Measurements from ENCODE around the gene PDE10A.

PDE10A gene

GRCh38 chr6:165677091-165677490 is 14.1 kb upstream of the PDE10A start:
- DNase-seq, result no peak

DNA sequence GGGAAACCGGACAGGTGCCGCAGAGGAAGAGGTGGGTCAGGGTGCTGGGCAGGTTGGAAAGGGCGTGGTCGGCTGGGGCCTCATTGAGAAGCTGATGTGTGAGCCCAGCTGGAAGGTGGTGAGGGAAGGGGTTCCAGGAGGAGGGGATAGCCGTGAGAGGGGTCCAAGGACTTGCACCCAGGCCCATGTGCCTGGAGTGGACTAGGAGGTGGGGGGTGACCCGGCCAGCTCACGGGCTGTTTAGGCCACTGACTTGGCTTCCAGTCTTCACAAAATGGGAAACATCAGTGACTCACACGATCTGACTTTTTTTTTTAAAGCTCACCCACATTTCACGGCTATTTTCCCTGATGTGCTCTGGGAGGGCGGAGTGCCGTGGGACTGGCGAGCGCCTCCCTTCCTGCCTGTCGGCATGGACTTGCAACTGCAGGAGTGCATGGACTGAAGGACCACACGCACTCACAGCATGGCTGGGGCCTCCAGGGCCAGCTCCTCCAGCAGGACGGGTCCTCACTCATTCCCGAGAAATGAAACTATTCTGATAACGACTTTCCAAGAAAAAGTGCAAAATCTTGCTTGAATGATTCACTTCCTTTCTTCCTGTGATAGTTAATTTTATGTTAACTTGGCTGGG is 13.5 kb upstream of the PDE10A start:
- peak; percentile 37 for DNase-seq

- no peak for DNase-seq
These were observed 12.1 kb upstream of the PDE10A start for GRCh38 chr6:165675120-165675519.

- no peak for DNase-seq
These were observed 11.4 kb upstream of the PDE10A start for GRCh38 chr6:165674155-165675029.

- DNase-seq, result no peak
These were observed 8.3 kb upstream of the PDE10A start for GRCh38 chr6:165671222-165671768.

DNA sequence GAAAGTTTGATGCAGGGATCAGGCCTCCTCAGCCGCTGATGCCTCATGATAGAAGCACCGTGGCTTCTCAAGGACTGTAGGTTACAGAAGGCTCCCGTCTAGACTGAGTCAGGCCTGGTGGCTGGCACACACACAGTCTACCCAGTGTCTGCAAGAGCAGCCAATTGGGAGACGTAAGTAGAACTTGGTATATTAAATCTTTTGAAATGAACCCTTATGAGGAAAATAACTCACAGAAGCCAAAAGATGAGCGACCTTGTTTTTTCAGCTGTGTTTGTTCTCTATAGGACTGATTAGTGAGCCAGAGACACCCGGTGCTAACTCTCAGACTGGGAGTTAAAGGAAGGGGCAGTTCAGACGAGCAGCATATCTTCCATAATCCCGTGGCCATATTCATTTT is 5.9 kb upstream of the PDE10A start:
- no peak for DNase-seq

DNA sequence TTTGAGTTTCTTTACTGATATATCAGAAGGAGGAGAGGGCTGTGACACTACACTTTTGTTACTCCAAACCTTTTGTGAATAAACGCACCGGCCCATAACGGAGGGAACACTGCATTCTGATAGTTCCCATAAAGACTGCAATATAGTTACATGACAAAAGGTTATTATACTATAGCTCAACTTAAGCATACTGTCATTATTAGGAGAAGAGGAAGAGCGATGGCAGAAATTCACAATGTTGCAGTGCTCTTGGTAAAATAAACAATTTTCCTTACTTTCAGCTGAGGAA is 2.3 kb upstream of the PDE10A start:
- DNase-seq, result no peak

DNA sequence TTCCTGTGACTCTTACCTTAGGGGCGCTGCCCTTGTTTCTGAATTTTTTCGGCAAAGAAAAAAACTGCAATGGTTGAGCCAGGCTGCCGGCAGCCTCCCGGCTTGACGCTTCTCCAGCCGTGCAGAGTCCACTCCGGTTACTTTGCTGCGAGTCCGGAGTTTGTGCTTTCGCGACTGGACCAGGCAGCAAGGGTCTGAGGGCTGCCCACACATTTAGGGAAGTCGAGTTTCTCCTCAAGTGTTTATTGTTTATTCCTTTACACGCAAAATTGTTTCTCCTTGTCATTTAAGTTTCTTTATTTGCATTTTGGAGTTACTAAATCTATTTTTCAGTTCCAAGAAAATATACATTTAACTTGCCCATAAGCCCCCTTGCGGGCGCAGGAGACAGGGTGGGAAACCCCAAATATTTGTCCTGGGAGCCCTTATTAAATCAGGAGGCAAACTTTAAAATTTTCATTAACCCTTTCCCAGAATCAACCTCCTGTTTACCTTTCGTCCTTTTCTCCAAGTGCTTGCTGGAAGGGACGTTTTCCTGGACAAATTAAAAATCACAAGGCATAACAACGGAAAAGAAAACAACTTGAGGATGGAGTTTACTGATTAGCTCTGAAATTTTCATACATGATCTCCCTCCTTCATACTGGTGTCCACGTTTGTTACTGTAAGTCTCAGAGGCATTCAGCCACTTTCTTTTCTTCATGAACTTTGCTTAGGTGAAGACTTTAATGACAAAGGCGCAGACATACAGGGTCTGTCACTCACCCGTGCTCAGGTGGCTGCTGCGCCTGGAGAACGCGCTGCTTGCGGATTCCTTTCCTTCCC is 1.7 kb upstream of the PDE10A start:
- no peak for DNase-seq

DNA sequence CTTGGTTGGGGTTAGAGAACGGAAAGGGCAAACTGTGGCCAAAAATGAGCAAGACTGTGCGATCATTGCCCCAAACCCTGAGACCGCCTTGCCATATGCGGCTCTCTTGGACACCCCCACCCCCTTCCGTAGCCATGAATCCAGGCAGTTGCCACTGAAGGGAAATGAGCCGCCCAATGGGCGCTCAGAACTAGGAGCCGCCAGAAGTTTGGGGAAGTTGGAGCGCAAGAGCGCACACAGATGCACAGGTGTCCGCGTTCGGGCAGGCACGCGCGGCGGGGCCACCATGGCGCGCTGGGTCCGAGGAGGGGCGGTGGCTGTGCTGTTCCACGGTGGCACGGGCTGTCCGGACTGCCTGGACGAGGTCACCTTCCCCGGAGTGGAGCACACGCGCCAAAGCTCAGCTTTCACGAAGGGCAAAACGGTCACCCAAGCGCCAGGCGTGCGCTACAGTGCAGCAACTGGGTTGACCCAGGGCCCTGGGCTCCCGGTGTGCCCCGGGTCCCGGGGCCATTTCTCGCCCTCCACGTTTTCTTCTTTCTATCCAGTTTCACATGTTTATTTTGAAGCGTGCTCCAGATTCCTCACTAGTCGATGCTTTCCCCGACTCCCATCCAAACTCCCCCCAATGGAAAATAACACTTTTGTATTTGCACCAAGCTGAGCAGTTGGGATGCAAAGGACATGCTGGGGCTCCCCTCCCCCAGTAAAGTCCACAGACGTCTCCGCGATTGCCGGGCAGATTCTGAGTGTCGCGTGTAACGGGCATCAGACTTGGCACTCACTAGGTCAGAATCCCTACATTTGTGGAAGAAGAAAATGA is 906 bp upstream of the PDE10A start:
- no peak for DNase-seq

GRCh38 chr6:165663377-165663735 is 315 bp upstream of the PDE10A start:
- peak; percentile 11 for DNase-seq

GRCh38 chr6:165662041-165662748 is 846 bp downstream of the PDE10A start:
- peak; percentile 6 for DNase-seq

- no peak for DNase-seq
These were observed 1.4 kb downstream of the PDE10A start for GRCh38 chr6:165661664-165662025.

DNA sequence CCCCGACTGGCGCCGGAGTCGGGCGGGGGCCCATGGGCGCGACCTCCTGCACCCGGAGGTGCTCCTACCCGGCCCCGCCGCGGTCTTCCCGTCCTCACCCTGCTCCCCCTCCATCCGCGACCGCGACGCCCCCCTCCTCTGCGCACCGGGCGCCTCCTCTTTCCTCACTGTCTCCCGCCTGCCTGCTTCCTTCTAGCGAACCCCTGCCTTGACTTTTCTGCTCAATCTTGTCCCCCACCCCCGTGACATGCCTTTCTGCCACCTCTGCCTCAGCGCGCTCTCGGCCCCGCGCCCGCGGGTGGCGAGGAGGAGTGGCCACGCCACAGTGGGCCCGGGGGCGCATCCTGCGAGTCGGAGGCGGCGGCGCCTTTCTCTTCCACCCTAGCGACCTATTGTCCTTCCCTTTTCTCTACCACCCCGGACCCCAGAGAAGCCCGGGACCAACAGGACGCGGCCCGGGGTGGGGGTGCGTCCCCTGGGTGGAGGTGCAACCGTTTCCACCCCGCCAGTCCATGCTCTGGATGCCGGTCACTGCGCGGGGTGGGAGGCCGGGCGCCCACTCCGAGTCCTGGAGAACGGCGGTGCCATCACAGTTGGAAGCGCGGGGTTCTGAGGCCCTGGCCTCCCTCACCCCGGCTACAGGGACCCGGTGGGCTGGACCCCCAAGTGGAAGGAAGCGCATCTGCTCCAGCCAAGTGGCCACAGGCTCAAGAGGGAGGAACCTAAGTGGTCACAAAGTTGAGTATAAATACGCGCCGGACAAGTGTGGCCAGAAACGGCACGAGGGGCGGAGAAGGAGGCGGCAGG is 2.0 kb downstream of the PDE10A start:
- DNase-seq, result no peak

DNA sequence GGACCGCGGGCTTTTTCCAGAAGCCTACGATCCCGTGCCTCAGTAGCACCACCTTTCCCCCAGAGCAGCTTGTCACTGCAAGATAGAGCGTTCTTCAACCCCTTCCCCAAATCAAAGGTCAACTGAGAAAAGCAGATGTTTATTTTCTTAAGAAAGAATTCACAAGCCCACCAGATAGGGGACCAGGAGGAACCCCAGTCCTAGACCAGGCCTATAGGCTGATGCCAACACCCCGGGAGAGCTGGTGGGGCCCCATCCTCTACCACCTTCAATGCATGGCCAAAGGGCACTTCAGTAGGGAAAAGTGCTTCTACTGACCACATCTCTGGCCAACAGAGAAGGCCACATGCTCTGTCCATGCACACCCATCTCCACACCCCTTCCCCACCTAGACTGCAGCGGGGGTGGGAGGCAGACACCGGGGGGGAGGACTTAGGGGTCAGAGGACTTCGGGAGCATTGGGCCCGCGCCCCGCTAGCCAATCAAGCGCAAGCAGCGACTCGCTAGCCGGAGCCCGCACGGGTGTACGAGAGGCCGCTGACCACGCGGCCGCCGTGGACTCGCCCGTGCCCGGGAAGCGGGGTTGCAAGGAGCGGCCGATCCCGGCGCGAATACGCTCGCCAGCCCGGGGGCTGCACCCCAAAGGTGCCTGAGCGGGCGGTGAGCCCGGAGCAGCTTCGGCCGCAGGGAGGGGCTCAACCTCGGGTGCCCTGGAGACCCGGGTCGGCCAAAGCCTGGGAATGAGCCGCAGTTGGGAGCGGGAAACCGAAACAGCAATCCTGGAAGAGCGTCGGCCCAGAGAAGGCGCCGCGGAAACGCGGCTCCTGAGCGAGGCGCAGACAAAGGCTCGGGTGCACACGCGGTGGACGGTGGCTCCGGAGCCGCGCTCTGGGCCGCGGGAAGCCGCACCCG is 2.8 kb downstream of the PDE10A start:
- no peak for DNase-seq

DNA sequence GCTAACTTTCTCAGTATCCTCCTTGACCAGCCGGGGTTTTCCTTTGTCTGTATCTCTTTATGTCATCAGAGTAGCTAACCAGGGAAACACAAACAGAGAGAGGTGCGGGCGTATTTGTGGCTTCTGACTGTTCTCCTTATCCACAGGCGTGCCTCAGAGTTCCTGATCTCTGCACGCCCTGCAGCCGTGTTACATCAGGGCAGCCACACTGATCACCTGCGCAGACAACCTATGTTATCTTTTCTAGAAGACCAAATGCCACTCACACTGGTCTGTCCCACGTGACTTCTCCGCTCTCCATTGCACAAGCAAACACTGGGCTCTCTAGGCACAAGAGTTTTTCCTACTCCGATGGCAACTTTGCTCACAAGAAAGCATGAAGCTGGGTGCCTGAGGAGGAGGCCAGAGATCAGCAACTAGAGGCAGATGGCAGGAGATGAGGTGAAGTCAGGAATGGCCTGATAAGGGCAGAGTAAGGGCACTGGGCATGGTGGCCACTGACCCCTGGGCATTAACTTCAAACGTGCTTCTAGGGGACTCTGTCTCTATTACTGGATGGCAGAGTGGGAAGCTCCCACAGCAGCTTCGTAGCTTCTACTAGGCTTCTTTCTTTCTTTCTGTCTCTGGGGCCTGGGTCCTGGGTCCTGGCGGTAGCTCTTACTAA is 4.5 kb downstream of the PDE10A start:
- DNase-seq, result no peak

GRCh38 chr6:165657325-165657680 is 5.7 kb downstream of the PDE10A start:
- no peak for DNase-seq

GRCh38 chr6:165656581-165657324 is 6.3 kb downstream of the PDE10A start:
- DNase-seq, result no peak

GRCh38 chr6:165655191-165655590 is 7.8 kb downstream of the PDE10A start:
- no peak for DNase-seq

DNA sequence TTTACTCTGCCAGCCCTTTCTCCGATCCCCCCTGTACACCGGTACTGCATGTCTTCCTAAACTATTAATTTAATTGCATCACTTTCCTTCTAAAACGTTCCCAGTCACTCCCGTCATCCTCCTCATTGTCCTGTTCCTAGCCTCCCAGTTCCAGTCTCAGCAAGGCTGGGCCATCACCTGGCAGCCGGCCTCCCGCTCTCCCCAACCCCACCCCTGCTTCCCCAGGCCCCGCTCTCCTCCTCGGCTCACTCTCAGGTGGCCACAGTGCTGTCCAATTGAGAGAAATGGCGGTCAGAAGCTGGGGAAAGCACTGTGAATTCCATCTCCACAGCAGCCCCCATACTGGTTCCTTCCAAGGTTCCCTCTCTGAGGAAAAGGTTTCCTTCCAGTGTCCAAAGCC is 8.9 kb downstream of the PDE10A start:
- DNase-seq, result no peak

Data from fibroblast of upper back skin (primary cell).